Thyroid gland (tissue), 4 donors: ENCODE results near the gene NOC4L. TPM values are rescaled to one million over a fixed set of nuclear protein-coding genes. Genes with fewer than 3 reads are reported as not detected.

ENCODE experiments used
- DNase-seq, 2 donors: peaks; one replicate each; pipeline ENCODE4 v3.0.0-alpha.2; 2019
- H3K27ac ChIP-seq, 3 donors: fragments of 200-600 bp; sonication (generic); 1 replicate in 2 of 3; 2 replicates in 1 of 3; pipeline ENCODE4 v1.5.1; 2016 to 2019; ENCODE audit warnings: mild to moderate bottlenecking in 1 of 3, moderate library complexity in 1 of 3
- H3K27me3 ChIP-seq: fragments of 200-600 bp; sonication (generic); one replicate; pipeline ENCODE4 v1.5.1; 2019
- H3K36me3 ChIP-seq, 2 donors: fragments of 200-600 bp; sonication (generic); one replicate each; pipeline ENCODE4 v1.5.1; 2016 to 2019
- H3K4me1 ChIP-seq, 2 donors: fragments of 200-600 bp; sonication (generic); one replicate each; pipeline ENCODE4 v1.5.1; 2017 to 2019
- H3K4me3 ChIP-seq, 3 donors: fragments of 200-600 bp; sonication (generic); replicated peaks in 1 of 3; 1 replicate in 2 of 3; 2 replicates in 1 of 3; pipeline ENCODE4 v1.5.1; 2016; ENCODE audit warnings: mild to moderate bottlenecking in 1 of 3
- H3K9me3 ChIP-seq: fragments of 200-600 bp; sonication (generic); one replicate; pipeline ENCODE4 v1.5.1; 2017
- CTCF ChIP-seq, 6 experiments: fragments of 200-600 bp in 3 of 6; fragments of 450-650 bp in 3 of 6; sonication (generic) in 3 of 6; IDR thresholded peaks; one replicate each; pipeline ENCODE4 v1.5.1; 2016 to 2019; ENCODE audit warnings: antibody characterized with exemption in 6 of 6, mild to moderate bottlenecking in 2 of 6, inconsistent platforms in 1 of 6, moderate library complexity in 1 of 6
- POLR2A ChIP-seq, 2 donors: fragments of 450-650 bp; IDR thresholded peaks; one replicate each; pipeline ENCODE4 v1.6.1; 2017; ENCODE audit warnings: antibody characterized with exemption in 2 of 2, mild to moderate bottlenecking in 2 of 2, moderate library complexity in 1 of 2
- WGBS, 2 donors: methylation state at CpG; one replicate each; pipeline ENCODE4 v1.1.5; 2017; 5-methylcytosine and 5-hydroxymethylcytosine counted together
- intact Hi-C: fragments of 100-400 bp; cut with DNase I; formaldehyde crosslinking; loops from one replicate; pipeline ENCODE4 v1.15.1; 2023
- total RNA-seq, 4 donors: library from RNA; depleted of rRNA; stranded (reverse); fragments of >200 nt; gene quantifications; one replicate each; pipeline ENCODE4 v1.2.3, GENCODE V29; 2016

The NOC4L gene
- total RNA-seq, 4 donors from 2014 or later: 9.3 to 22.4 (median 10.1) TPM

GRCh38 chr12:132161036-132161781 is 17.0 kb downstream of the NOC4L start:
- intact Hi-C loops: loop anchor here (10.0 kb wide), 1 partner anchor 94 kb away; no protein-coding TSS in a partner anchor
- H3K27ac ChIP-seq: no peak overlapping the region
- DNase-seq: no peak
- peaks cover 10 to 13% of the 10 kb centered on the region in 2 donors for H3K4me1 ChIP-seq
- no peaks in the 10 kb centered on the region for H3K9me3 ChIP-seq
- no peak for TF ChIP-seq CTCF (IDR thresholded peaks at IDR 0.05)
- TF ChIP-seq POLR2A (IDR thresholded peaks at IDR 0.05): no peak
- H3K36me3 ChIP-seq: no peaks in the 10 kb centered on the region
- WGBS, 2 donors: 63 to 72% methylated on average over 10 to 14 of the region's 14 CpGs
- no peaks in the 10 kb centered on the region for H3K27me3 ChIP-seq
- no peak overlapping the region for H3K4me3 ChIP-seq

GRCh38 chr12:132161796-132162507 is 17.7 kb downstream of the NOC4L start:
- H3K4me3 ChIP-seq: no peak overlapping the region

GRCh38 chr12:132162508-132163031 is 18.3 kb downstream of the NOC4L start:
- WGBS, 2 donors: 12 to 23% methylated on average over 13 to 17 of the region's 17 CpGs
- peak overlapping the region in 1 of 3 donors; percentile 5 for H3K4me3 ChIP-seq
- H3K9me3 ChIP-seq: no peaks in the 10 kb centered on the region
- peak; percentile 37 to 61 for DNase-seq
- intact Hi-C loops: loop anchor here (10.0 kb wide), 1 partner anchor 92 kb away; no protein-coding TSS in a partner anchor
- H3K27ac ChIP-seq: peak overlapping the region in 1 of 3 donors; percentile 6
- no peaks in the 10 kb centered on the region for H3K36me3 ChIP-seq
- peaks cover 10 to 17% of the 10 kb centered on the region in 2 donors for H3K4me1 ChIP-seq
- H3K27me3 ChIP-seq: no peaks in the 10 kb centered on the region
- no peak for TF ChIP-seq POLR2A (IDR thresholded peaks at IDR 0.05)
- TF ChIP-seq CTCF (IDR thresholded peaks at IDR 0.05): no peak

More at GRCh38 chr12:132161796-132162507, 17.7 kb downstream of the NOC4L start:
- Histone ChIP-seq H3K27me3 (no peaks in the 10 kb centered on the region), H3K9me3 (no peaks in the 10 kb centered on the region), H3K27ac (no peak overlapping the region), H3K36me3 (no peaks in the 10 kb centered on the region), H3K4me1 (peaks cover 10 to 13% of the 10 kb centered on the region in 2 donors)
- 48 to 54% methylated on average over 17 of the region's 17 CpGs for WGBS, 2 donors
- no peak for DNase-seq
- TF ChIP-seq POLR2A (IDR thresholded peaks at IDR 0.05): no peak
- TF ChIP-seq CTCF (IDR thresholded peaks at IDR 0.05): no peak
- intact Hi-C loops: loop anchor here (10.0 kb wide), 1 partner anchor 93 kb away; no protein-coding TSS in a partner anchor

GRCh38 chr12:132163041-132163910 is 19.0 kb downstream of the NOC4L start:
- Histone ChIP-seq H3K9me3 (no peaks in the 10 kb centered on the region), H3K36me3 (no peaks in the 10 kb centered on the region), H3K27me3 (no peaks in the 10 kb centered on the region), H3K4me3 (peak overlapping the region in 1 of 3 donors; percentile 5), H3K4me1 (peaks cover 10 to 17% of the 10 kb centered on the region in 2 donors), H3K27ac (peak overlapping the region in 1 of 3 donors; percentile 6)
- intact Hi-C loops: loop anchor here (10.0 kb wide), 1 partner anchor 92 kb away; no protein-coding TSS in a partner anchor
- peak in 1 of 2 donors; percentile 28 for DNase-seq
- 53 to 68% methylated on average over 25 to 26 of the region's 26 CpGs for WGBS, 2 donors
- TF ChIP-seq POLR2A (IDR thresholded peaks at IDR 0.05) (no peak), CTCF (IDR thresholded peaks at IDR 0.05) (no peak)
